H9 (cell line): Measurements from ENCODE around the gene CNTF. TPM values are rescaled to one million over a fixed set of nuclear protein-coding genes. Genes with fewer than 3 reads are reported as not detected.

ENCODE experiments used
- DNase-seq: peaks from one replicate; pipeline ENCODE4 v3.0.0-alpha.2; 2017
- H2AFZ ChIP-seq: one replicate; pipeline ENCODE4 v1.6.1; 2013; ENCODE audit warnings: mild to moderate bottlenecking, low read length, control low read depth, moderate library complexity
- H2AK5ac ChIP-seq: 2 replicates; pipeline ENCODE4 v1.6.1; 2013; ENCODE audit warnings: low read length, control low read depth, mixed read lengths; ENCODE audit not compliant: insufficient read length
- H2BK120ac ChIP-seq: one replicate; pipeline ENCODE4 v1.6.1; 2013; ENCODE audit warnings: low read depth, mild to moderate bottlenecking, low read length, control low read depth, inconsistent platforms; ENCODE audit not compliant: poor library complexity, severe bottlenecking
- H2BK12ac ChIP-seq: 2 replicates; pipeline ENCODE4 v1.6.1; 2013; ENCODE audit warnings: low read length, control low read depth, mixed read lengths, low read depth; ENCODE audit not compliant: insufficient read length
- H2BK15ac ChIP-seq: 2 replicates; pipeline ENCODE4 v1.6.1; 2013; ENCODE audit warnings: low read depth, low read length, control low read depth
- H2BK20ac ChIP-seq: one replicate; pipeline ENCODE4 v1.6.1; 2013; ENCODE audit warnings: low read depth, mild to moderate bottlenecking, low read length, control low read depth, inconsistent platforms; ENCODE audit not compliant: poor library complexity, severe bottlenecking
- H2BK5ac ChIP-seq: 2 replicates; pipeline ENCODE4 v1.6.1; 2013; ENCODE audit warnings: low read length, control low read depth, mixed read lengths; ENCODE audit not compliant: insufficient read length
- H3K14ac ChIP-seq: 2 replicates; pipeline ENCODE4 v1.6.1; 2013; ENCODE audit warnings: low read length, control low read depth; ENCODE audit not compliant: insufficient read depth
- H3K18ac ChIP-seq: 2 replicates; pipeline ENCODE4 v1.6.1; 2013; ENCODE audit warnings: low read depth, mild to moderate bottlenecking, mixed read lengths, low read length, control low read depth; ENCODE audit not compliant: insufficient read length
- H3K23ac ChIP-seq: 2 replicates; pipeline ENCODE4 v1.6.1; 2013; ENCODE audit warnings: low read length, control low read depth, mixed read lengths, low read depth; ENCODE audit not compliant: insufficient read length
- H3K23me2 ChIP-seq: 2 replicates; pipeline ENCODE4 v1.6.1; 2013; ENCODE audit warnings: low read depth, mild to moderate bottlenecking, mixed read lengths, low read length, control low read depth; ENCODE audit not compliant: insufficient read length, poor library complexity, severe bottlenecking
- H3K27ac ChIP-seq: 2 replicates; pipeline ENCODE4 v1.5.1; 2013; ENCODE audit warnings: low read length, control low read depth, mixed read lengths, low read depth; ENCODE audit not compliant: insufficient read length
- H3K27me3 ChIP-seq: 2 replicates; pipeline ENCODE4 v1.6.1; 2013; ENCODE audit warnings: low read length, control low read depth, inconsistent platforms; ENCODE audit not compliant: insufficient read depth
- H3K4ac ChIP-seq: 2 replicates; pipeline ENCODE4 v1.6.1; 2013; ENCODE audit warnings: low read depth, mild to moderate bottlenecking, control low read depth, inconsistent platforms, low read length, moderate library complexity
- H3K4me1 ChIP-seq: 2 replicates; pipeline ENCODE4 v1.6.1; 2013; ENCODE audit warnings: low read length, control low read depth, inconsistent platforms; ENCODE audit not compliant: insufficient read depth
- H3K4me2 ChIP-seq: 2 replicates; pipeline ENCODE4 v1.6.1; 2013; ENCODE audit warnings: low read length, control low read depth, mixed read lengths; ENCODE audit not compliant: insufficient read length, insufficient read depth
- H3K56ac ChIP-seq: 2 replicates; pipeline ENCODE4 v1.6.1; 2013; ENCODE audit warnings: low read depth, mild to moderate bottlenecking, mixed read lengths, low read length, control low read depth; ENCODE audit not compliant: insufficient read length
- H3K79me1 ChIP-seq: 2 replicates; pipeline ENCODE4 v1.6.1; 2013; ENCODE audit warnings: low read depth, mild to moderate bottlenecking, moderate library complexity, low read length, control low read depth, inconsistent platforms; ENCODE audit not compliant: insufficient read depth, poor library complexity, severe bottlenecking
- H3K79me2 ChIP-seq: 2 replicates; pipeline ENCODE4 v1.6.1; 2013; ENCODE audit warnings: low read length, control low read depth, inconsistent platforms; ENCODE audit not compliant: insufficient read depth
- H3K9ac ChIP-seq: 2 replicates; pipeline ENCODE4 v1.6.1; 2013; ENCODE audit warnings: low read length, control low read depth, mixed read lengths; ENCODE audit not compliant: insufficient read length; ENCODE audit errors: extremely low read depth
- H3K9me3 ChIP-seq: one replicate; pipeline ENCODE4 v1.6.1; 2013; ENCODE audit warnings: low read depth, low read length, inconsistent platforms; ENCODE audit not compliant: control insufficient read depth
- H3T11ph ChIP-seq: one replicate; pipeline ENCODE4 v1.6.1; 2013; ENCODE audit warnings: mild to moderate bottlenecking, low read length, control low read depth, inconsistent platforms
- H4K20me1 ChIP-seq: one replicate; pipeline ENCODE4 v1.6.1; 2013; ENCODE audit not compliant: control insufficient read depth, insufficient read length, insufficient read depth
- H4K5ac ChIP-seq: 2 replicates; pipeline ENCODE4 v1.6.1; 2013; ENCODE audit warnings: low read depth, mild to moderate bottlenecking, mixed read lengths, low read length, control low read depth; ENCODE audit not compliant: insufficient read length
- H4K8ac ChIP-seq: replicated peaks from 2 replicates; pipeline ENCODE4 v1.6.1; 2013; ENCODE audit warnings: low read length, control low read depth, mixed read lengths, low read depth; ENCODE audit not compliant: insufficient read length
- H4K91ac ChIP-seq: 2 replicates; pipeline ENCODE4 v1.6.1; 2013; ENCODE audit warnings: low read depth, mild to moderate bottlenecking, moderate library complexity, mixed read lengths, low read length, control low read depth; ENCODE audit not compliant: insufficient read length
- H3K27ac Mint-ChIP-seq, 3 experiments: 2 replicates in 2 of 3; 3 replicates in 1 of 3; pipeline ENCODE4 v1.8.0; 2020 to 2021; ENCODE audit warnings: mixed read lengths in 3 of 3, mild to moderate bottlenecking in 1 of 3, moderate library complexity in 1 of 3
- H3K27me3 Mint-ChIP-seq: 2 replicates; pipeline ENCODE4 v1.8.0; 2021; ENCODE audit warnings: low read depth, mild to moderate bottlenecking, moderate library complexity, mixed read lengths
- H3K36me3 Mint-ChIP-seq, 3 experiments: 2 replicates in 2 of 3; 3 replicates in 1 of 3; pipeline ENCODE4 v1.8.0; 2020 to 2021; ENCODE audit warnings: low read depth in 3 of 3, mixed read lengths in 3 of 3; ENCODE audit not compliant: insufficient read depth in 1 of 3
- H3K4me1 Mint-ChIP-seq, 2 experiments: 2 replicates each; pipeline ENCODE4 v1.8.0; 2020; ENCODE audit warnings: mixed read lengths in 2 of 2
- H3K4me3 Mint-ChIP-seq, 2 experiments: 2 replicates in 1 of 2; 3 replicates in 1 of 2; pipeline ENCODE4 v1.8.0; 2020 to 2021; ENCODE audit warnings: mild to moderate bottlenecking in 2 of 2, mixed read lengths in 2 of 2, moderate library complexity in 1 of 2
- H3K9me3 Mint-ChIP-seq, 2 experiments: 2 replicates in 1 of 2; 3 replicates in 1 of 2; pipeline ENCODE4 v1.8.0; 2020; ENCODE audit warnings: mild to moderate bottlenecking in 2 of 2, mixed read lengths in 2 of 2, moderate library complexity in 1 of 2
- WGBS: extraction: QIAGEN DNeasy Blood & Tissue Kit; methylation state at CpG from one replicate; pipeline ENCODE4 v1.1.7; 2013; ENCODE audit warnings: missing lambda C conversion rate, low lambda C conversion rate, mixed read lengths; ENCODE audit not compliant: insufficient read length; ENCODE audit errors: extremely low coverage; 5-methylcytosine and 5-hydroxymethylcytosine counted together
- total RNA-seq: library from RNA; stranded (reverse); gene quantifications from 2 replicates; pipeline ENCODE4 v1.2.1, GENCODE V29; 2021
- TF ChIP-seq, protein P1 (sequence below): fragments of 200-600 bp; sonication (generic); conservative IDR thresholded peaks from 3 replicates; pipeline ENCODE4 v1.8.0; 2021; ENCODE audit warnings: antibody characterized with exemption, mild to moderate bottlenecking

Gene CNTF
- total RNA-seq, 1 experiment from 2014 or later, result 3.5 TPM

DNA sequence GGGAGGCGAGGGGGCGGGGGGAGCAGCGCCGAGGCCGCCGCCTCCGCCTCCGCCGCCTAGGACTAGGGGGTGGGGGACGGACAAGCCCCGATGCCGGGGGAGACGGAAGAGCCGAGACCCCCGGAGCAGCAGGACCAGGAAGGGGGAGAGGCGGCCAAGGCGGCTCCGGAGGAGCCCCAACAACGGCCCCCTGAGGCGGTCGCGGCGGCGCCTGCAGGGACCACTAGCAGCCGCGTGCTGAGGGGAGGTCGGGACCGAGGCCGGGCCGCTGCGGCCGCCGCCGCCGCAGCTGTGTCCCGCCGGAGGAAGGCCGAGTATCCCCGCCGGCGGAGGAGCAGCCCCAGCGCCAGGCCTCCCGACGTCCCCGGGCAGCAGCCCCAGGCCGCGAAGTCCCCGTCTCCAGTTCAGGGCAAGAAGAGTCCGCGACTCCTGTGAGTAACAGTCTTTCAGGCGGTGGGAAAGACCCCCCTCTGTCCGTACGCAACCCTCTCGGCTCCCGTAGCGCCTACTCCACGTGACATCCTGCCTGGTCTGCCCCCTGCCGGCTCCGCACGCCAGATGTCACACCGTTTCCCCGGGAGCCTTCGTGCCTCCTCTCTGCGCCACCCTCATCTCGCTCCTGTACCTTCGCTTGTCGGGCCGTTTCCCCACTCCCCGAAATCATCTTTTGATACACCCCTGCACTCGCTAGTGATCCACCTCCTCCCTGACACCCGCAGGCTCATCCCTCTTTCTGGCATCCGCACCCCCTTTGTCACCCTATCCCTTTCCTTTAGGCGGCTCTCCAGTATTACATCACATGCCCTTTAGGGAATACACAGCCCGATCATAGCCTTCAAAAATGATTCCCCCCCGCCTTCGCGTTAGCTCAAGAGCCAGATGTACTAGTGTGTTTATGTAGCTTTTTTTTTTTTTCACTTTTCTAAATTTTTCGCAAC, 43.0 kb upstream of the CNTF start:
- Mint-ChIP-seq H3K9me3 (no peaks in the 10 kb centered on the region; a peak in 2 of 5 replicates), H3K36me3 (peaks cover 0 to 6% (median 3%) of the 10 kb centered on the region in 3 experiments; a peak in 5 of 7 replicates), H3K4me3 (peak overlapping the region; percentile 99 to 100), H3K27me3 (no peaks in the 10 kb centered on the region; the same call in 1 of the 2 replicates), H3K27ac (peak overlapping the region; percentile 89 to 99 (median 97)), H3K4me1 (peaks cover 26 to 29% of the 10 kb centered on the region in 2 experiments)
- 0 out of 2 replicates have a peak, but pooled peaks cover 3% of the 10 kb centered on the region for H3K4me1 ChIP-seq
- H4K20me1 ChIP-seq, result no peaks in the 10 kb centered on the region
- H3T11ph ChIP-seq, result no peak overlapping the region
- no peaks in the 10 kb centered on the region for H3K27me3 ChIP-seq
- H4K91ac ChIP-seq, result no peak overlapping the region
- no peaks in the 10 kb centered on the region for H3K79me1 ChIP-seq
- no peak overlapping the region for H2AK5ac ChIP-seq
- no peak overlapping the region for H2AFZ ChIP-seq
- no peak overlapping the region for H2BK20ac ChIP-seq
- H3K23me2 ChIP-seq, result peaks cover 4% of the 10 kb centered on the region
- no peak overlapping the region for H2BK120ac ChIP-seq
- H3K4ac ChIP-seq, result no peak overlapping the region; the same call in 1 of the 2 replicates
- H2BK5ac ChIP-seq, result no peak overlapping the region
- peaks cover 23% of the 10 kb centered on the region; the same call in 1 of the 2 replicates for H3K79me2 ChIP-seq
- peak overlapping the region; percentile 89 for H3K9ac ChIP-seq
- H3K23ac ChIP-seq, result no peak overlapping the region
- TF ChIP-seq, protein P1, sequence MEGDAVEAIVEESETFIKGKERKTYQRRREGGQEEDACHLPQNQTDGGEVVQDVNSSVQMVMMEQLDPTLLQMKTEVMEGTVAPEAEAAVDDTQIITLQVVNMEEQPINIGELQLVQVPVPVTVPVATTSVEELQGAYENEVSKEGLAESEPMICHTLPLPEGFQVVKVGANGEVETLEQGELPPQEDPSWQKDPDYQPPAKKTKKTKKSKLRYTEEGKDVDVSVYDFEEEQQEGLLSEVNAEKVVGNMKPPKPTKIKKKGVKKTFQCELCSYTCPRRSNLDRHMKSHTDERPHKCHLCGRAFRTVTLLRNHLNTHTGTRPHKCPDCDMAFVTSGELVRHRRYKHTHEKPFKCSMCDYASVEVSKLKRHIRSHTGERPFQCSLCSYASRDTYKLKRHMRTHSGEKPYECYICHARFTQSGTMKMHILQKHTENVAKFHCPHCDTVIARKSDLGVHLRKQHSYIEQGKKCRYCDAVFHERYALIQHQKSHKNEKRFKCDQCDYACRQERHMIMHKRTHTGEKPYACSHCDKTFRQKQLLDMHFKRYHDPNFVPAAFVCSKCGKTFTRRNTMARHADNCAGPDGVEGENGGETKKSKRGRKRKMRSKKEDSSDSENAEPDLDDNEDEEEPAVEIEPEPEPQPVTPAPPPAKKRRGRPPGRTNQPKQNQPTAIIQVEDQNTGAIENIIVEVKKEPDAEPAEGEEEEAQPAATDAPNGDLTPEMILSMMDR, result peak; percentile 71
- no peaks in the 10 kb centered on the region for H3K9me3 ChIP-seq
- H4K5ac ChIP-seq, result no peak overlapping the region
- no peak overlapping the region for H2BK12ac ChIP-seq
- no peak overlapping the region for H3K56ac ChIP-seq
- H4K8ac ChIP-seq, result no peak overlapping the region
- peak overlapping the region; percentile 96 for H3K14ac ChIP-seq
- WGBS, result no CpG with 5 or more reads among the region's 78 CpGs
- H2BK15ac ChIP-seq, result no peak overlapping the region
- peak overlapping the region; percentile 15 for H3K27ac ChIP-seq
- peak; percentile 87 for DNase-seq
- H3K18ac ChIP-seq, result peak overlapping the region; percentile 87
- peak overlapping the region; percentile 78 for H3K4me2 ChIP-seq
